GM19463 (cell line): Measurements from ENCODE around the gene MRPS18C.
"Not testable (repeated sequence)": the region's sequence is repeated elsewhere in the genome, so short reads cannot be mapped to it uniquely, and the experiment has no call there.

ENCODE experiments used
- ATAC-seq: cut with Tn5 transposase; IDR thresholded peaks from one replicate; pipeline ENCODE4 v1.9.1; 2021; ENCODE audit warnings: mild to moderate bottlenecking, moderate library complexity; ENCODE audit not compliant: unreplicated experiment

Gene MRPS18C

GRCh38 chr4:83496085-83496917, 40.4 kb downstream of the MRPS18C start:
- ATAC-seq, result not testable (repeated sequence)

DNA sequence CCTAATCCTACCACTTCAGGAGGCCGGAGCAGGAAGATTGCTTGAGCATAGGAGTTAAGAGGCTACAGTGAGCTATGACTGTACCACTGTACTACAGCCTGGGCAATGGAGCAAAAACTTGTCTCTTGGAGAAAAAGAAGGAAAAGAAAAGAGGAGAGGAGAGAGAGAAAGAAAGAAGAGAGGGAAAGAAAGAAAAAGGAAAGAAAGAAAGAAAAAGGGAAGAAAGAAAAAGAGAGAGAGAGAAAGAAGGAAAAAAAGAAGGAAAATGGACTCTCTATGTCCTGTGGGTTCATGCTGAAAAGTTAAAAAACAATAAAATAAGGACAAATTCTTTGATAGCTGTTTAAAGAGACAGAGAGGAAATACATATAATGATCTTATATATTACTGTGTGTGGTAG, 42.3 kb downstream of the MRPS18C start:
- ATAC-seq, result no peak

DNA sequence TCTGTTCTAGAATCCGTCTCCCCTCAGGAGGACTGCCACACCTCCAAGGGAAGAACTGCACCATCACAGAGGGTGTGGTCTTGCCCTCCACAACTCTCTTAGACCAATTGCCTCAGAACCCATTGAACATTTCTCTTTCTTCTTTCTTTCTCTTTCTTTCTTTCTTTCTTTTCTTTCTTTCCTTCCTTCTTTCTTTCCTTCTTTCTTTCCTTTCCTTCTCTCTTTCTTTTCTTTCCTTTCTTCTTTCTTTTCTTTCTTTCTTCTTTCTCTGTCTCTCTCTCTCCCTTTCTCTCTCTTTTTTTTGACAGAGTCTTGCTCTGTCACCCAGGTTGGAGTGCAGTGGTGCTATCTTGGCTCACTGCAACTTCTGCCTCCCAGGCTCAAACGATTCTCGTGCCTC, 45.8 kb downstream of the MRPS18C start:
- ATAC-seq, result not testable (repeated sequence)

DNA sequence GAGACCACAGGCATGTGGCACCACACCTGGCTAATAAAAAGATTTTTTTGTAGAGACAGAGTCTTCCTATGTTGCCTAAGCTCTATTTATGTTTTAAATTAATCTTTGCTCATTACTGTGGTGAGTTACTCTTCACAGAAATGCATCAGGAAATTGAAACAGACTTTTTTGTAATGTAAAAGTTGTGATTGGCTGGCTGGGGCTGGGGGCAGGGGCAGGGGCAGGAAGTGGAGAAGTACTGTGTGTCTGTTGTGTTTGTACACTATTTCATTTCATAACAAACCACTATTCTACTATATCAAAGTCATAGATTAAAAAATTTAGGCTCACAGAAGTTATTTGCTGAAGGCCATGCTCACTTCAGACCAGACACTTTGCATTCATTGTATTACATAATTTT, 48.1 kb downstream of the MRPS18C start:
- no peak for ATAC-seq

DNA sequence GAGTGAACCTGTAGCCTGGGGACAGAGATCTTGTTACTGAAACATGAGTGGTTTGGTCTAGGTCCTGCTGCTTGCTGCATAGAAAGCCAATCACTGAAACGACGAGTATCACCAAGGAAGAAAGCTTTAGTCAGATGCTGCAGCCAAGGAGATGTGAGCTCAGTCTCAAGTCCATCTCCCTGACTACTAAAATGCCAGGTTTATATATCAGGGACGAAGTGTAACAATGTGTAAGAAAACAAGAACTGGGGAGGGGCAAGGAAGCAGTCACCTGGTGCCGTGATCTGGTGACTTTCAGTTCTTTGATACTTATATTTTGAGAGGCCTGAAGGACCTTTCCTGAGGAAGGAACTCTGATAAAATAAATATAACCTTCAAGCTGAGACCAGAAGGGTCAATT, 48.6 kb downstream of the MRPS18C start:
- no peak for ATAC-seq

DNA sequence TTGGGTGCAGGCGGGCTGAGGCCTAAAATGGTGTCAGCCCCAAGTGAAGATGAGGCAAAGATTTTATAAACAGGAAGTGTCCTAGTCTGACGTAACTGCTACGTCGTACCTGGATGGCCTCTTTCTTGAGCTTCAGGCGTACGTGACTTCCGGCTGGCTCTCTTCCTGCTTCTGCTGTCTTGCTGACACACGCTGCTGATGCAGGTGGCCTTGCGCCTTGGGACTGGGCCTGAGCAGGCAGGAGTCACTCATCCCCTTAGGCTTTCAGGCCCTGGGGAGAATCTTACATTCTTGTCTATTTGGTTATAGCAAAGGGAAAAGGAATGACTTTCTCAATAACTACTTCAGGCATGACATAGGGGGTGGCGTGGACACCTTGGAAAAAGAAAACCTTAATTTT, 49.1 kb downstream of the MRPS18C start:
- no peak for ATAC-seq

- ATAC-seq, result not testable (repeated sequence)
Measured at GRCh38 chr4:83509156-83509585, 53.3 kb downstream of the MRPS18C start.

DNA sequence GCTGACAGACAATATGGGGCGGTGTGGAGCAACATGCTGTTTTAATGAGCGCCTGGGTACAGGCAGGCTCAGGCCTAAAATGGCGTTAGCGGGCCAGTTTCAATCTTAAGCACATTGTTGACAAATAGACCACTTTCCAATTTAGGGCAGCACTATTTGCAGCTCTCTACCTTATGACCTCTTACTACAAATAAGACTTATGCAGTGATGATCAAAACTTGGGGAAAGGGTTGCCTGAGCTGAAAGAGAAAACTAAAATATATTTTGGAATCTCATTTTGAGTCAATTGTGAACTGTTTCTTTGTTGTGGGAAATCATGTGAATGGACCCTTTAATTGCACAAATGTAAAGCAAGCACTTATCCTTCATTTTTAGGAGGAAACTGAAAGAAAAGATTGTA, 54.6 kb downstream of the MRPS18C start:
- ATAC-seq, result peak; percentile 48
